GM19463 (cell line): ENCODE measurements around the gene DYSF.

ENCODE experiments used
- ATAC-seq: cut with Tn5 transposase; IDR thresholded peaks from one replicate; pipeline ENCODE4 v1.9.1; 2021; ENCODE audit warnings: mild to moderate bottlenecking, moderate library complexity; ENCODE audit not compliant: unreplicated experiment

Gene DYSF

DNA sequence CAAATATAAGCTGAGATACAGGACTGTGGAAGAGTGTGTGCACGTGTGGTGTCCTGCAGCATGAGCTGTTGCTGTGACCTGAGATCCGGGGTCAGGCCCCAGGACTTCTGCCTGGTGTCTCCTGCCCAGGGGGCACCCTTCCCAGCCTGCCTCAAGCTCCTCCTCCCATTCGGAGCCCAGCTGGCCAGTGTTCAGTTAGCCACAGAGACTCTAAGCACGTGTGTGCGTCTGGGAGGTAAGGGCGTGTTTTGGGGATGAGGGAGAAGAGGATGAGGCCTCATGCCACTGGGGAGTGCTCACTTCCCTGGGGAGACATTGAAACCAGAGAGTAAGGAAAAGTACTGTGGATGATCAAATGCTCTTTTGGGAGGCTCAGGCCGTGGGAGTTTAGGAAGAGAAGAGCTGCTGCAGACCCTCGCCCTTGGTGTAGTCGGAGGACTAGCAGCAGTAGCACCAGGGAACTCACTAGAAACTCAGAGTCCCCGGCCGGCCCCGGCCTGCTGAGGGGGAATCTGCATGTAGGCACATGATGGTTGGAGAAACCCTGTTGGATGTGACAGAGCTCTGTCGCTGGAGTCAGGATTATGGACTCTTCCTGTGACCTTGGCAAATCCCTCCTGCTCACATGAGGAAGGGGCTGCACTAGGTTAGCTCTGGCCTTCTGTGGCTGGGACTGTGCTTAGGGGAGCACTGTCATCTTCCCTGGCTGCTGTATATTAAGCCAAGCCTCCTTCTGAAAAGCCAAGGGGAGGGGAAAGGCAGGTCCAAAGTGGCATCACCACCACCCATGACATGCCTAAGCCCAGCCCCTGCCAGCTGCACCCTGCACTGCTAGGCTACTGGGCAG, 231.1 kb downstream of the DYSF start:
- no peak for ATAC-seq

DNA sequence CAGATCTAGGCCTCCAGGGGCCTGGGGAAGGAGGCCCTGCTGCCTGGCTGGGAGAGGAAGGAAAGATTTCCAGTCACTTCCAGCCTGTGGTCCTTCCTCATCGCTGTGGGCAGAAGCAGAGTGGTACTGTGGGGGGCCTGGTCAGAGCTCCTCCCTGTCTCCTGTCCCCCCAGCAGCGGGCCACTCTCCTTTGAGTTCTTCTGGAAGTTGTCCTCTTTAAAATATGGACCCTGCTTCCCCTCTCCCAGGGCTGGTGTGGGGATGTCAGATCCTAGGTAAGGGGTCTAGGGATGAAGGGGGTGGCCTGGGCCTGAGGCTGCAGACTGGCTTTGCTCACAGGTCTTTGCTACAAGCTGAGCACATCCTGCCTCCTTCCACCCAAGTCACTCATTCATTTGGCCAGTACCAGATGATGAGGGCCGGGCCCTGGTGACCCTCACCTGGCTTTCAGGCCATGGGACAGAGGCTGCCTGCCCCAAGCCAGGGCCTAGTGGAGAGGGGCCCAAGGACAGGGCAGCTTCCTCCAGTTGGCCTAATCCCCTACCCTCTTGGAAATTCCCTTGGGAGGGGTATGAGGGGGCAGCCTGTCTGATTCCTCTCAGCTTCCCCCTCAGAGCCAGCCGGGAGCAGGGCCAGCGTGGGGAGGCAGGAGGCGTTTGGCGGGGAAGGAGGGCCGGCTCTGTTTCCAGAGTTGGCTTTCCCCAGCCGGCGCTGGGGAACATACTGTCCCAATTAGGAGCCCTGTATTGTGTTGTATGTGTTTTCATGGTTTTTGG, 231.9 kb downstream of the DYSF start:
- ATAC-seq, result no peak

DNA sequence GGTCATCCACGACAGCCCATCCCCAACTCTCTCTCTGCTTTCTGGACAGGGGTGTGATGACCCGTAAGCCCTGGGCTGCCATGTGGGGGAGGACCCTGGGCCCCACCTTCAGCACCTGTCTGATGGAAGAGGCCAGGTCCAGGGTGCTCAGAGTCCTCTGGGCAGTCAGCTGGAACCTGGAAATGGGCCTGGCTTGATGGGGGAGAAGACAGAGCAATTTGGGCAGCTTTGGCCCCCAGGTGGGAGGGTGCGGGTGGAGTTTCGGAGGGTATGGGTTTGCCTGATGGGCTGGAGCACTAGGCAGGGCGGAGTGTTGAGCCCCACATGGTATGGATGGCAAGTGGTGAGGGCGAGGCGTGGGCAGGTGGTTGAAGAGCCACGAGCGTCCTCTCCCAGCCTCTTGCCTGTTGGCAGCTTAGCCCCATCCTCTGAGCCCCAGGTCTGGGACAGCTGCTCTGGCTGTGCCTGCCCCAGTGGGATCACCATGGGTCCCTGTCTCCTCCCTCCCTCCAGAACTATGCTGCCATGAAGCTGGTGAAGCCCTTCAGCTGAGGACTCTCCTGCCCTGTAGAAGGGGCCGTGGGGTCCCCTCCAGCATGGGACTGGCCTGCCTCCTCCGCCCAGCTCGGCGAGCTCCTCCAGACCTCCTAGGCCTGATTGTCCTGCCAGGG, 232.7 kb downstream of the DYSF start:
- ATAC-seq, result no peak

DNA sequence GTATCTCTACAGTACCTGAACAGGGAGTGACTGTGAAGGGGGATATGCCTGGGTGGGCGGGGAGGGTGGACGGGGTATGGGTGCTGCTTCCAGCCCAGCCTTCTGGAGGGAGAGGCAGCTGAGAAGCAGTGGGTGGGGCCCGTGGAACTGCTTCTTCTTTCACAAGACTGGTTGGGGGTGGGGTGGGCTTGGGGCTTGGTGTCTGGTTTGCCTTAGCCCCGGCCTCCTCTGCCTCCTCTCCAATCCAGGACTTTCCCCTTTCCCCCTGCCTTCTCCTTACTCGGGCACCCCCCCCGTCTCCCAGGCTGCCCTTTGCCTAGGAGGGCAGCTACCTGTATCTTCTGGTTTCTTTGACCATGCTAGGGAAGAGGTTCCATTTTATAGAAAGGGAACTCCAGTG, 233.4 kb downstream of the DYSF start:
- no peak for ATAC-seq

DNA sequence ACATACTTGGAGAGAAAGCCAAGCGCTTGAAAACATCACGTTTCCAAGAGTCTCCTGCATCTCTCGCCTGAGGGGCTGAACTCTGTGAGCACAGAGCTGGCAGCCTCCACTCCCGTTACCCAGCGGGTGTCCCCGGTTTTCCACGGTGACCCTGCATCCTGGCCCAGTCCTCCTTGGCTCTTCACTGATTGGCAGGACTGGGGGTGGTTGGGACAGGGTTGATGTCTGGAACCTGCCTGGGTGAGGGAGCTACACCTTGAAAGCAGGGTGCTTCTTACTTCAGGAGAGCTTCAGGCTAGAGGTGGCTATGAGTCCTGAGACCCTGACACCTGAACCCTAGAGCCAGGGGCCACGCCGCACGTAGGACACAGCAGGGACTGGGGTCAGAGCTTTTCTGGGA, 234.1 kb downstream of the DYSF start:
- no peak for ATAC-seq

DNA sequence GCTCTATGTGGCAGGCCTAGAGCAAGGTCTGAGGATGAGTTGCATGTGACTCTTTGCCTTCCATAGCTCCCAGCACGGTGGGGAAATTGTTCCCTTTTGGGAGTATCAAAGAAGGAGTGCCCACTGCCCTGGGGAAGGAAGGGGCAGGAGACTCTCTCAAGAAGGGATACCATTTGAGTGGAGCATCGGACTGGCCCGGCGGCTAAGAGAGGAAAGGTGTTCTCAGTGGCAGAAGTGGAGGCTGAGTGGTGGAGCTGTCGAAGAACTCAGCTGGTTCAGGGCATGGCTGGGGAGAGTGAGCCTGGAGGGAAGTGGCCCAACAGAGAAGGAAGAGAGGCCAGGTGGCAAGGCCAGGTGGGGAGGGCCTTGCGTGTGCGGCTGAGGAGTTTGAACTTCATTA, 235.2 kb downstream of the DYSF start:
- no peak for ATAC-seq

DNA sequence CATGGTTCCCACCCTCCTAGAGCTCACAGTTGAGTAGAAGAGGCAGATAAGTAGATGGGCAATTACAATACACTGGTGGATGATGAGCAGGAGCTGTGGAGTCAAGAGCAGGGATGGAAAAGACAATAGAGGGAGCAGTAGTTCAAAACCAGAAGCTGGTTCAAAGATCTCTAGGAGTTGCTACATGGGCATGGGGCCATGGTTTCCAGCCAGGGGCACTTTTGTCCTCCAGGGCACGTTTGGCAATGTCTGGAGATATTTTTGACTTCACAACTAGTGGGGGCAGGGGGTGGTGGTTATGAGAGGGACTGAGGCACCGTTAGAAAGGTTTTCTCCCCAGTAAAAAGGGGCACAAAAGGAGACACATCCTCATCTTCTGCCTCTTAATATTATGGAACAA, 236.0 kb downstream of the DYSF start:
- no peak for ATAC-seq

DNA sequence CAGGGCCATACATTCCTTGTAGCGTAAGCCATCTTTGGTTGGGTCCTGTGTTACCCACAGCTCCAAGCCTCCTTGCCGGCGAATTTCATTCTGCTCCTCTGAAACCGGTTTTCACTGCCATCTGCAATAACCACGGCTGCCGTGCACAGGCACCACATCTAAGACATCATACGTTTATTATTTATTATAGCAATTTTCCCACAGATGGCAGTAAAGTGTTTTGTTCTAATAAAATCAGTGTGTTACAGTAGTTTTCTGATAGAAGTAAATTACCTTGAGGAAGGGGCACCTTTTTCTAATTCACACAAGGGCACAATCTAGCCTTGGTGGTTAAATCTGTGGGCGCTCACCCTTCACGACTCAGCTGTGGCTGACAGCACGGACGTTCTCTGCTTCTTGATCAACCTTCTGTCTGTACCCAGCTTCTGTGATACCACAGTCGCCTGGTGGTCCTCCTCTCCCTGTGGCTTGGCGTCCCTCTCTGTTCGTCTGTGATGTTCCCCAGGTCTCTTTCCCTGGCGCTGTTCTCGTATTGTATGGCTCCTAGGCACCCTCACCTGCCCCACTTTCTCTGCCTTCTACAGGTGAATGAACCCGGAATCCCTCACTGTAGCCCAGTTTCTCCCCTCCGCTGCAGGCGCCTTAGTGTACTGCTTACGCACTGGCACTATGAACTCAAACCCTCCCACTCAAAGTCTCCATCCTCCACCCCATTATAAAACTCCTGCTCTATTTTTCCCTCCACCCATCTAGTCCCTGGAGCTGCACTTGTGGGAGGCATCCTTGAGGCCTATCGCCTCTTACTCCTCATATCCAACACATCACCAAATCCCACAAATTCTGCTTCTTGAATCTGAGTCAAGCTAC, 236.8 kb downstream of the DYSF start:
- ATAC-seq, result no peak

DNA sequence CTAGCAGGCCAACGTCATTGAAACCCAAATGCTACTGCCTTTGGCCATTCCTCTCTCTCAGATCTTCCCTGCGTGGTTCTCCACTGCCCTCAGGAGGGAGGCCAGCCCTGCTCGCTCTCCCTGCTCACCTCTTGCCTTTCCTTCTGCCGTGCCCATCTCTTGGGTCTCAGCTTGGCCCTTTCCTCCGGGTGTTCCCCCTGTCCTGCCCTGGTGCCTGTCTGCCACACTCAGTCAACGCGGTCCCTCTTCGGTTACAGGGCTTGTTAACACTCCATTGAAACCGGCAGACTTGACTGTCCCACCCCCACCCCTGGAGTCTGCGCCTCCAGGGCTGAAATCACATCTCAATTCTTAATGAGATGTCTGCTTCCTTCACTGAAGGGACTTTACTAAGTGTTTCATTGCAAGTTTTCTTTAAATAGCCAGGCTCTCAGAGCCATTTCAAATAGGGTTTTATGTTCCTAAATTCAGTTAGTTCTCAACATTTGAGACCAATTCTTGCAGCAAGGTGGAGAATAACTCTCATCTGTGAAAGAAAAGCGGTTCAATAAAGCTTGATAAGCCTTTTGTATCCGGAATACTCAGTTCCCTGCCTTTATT, 237.6 kb downstream of the DYSF start:
- ATAC-seq, result no peak

DNA sequence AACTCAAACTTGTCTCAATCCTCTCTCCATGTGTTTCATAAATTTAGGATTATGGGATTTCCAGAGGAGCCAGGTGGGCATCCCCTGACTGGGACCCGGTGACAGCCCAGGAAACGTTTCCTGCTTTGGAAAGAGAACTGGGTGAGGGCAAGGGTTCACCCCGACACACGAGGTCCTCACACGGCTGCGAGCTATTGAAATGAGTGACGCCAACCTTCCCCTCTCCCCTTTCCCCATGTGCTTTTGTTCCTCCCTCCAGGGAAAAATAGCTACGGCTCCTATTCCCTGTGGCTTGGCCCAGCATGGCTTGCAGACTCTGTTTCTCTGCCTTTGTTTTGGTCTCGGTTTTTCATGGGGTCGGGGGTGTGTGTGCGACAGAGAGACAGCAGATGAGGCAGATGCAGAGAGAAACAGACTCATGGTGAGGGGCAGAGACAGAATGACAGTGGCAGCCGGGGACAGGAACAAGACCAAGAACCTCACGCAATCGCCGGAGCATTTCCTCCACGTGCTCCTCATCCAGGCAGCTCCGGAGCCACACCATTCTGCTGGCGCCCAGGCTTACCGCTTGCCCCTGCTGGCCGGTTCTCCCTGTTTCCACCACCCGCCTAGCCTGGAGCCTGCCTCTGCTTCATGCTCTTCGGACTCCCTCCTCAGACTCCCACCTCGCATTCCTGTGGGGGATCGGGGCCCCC, 238.5 kb downstream of the DYSF start:
- no peak for ATAC-seq

DNA sequence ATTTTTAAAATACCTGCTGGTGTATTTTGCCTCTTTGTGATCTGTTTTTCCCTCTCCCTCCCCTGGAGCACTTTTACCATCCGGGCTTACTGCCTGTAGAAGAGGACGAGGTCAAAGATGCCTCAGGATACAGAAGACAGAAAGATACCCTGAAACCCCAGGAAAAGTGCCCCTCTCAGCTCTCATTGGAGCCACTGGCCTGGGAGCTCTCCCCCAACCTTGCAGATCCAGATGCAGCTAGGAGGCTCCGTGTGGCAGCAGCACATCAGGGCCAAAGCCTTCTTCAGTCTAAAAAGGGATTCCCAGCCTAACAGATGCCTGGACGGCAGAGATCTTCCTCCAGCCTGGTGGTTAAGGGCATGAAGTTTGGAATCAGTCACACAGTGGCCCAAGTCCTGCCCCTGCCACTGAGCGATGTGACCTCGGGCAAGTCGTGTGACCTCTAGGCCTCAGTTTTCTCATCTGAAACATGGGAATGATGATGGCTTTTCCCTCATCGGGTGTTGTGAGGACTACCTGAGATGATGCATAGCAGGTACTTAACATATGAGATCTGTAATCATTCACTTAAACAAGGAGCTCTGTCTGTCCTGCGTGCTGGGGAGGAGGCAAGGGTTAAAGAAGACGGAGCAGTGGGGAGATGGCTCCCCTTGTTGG, 239.4 kb downstream of the DYSF start:
- no peak for ATAC-seq

DNA sequence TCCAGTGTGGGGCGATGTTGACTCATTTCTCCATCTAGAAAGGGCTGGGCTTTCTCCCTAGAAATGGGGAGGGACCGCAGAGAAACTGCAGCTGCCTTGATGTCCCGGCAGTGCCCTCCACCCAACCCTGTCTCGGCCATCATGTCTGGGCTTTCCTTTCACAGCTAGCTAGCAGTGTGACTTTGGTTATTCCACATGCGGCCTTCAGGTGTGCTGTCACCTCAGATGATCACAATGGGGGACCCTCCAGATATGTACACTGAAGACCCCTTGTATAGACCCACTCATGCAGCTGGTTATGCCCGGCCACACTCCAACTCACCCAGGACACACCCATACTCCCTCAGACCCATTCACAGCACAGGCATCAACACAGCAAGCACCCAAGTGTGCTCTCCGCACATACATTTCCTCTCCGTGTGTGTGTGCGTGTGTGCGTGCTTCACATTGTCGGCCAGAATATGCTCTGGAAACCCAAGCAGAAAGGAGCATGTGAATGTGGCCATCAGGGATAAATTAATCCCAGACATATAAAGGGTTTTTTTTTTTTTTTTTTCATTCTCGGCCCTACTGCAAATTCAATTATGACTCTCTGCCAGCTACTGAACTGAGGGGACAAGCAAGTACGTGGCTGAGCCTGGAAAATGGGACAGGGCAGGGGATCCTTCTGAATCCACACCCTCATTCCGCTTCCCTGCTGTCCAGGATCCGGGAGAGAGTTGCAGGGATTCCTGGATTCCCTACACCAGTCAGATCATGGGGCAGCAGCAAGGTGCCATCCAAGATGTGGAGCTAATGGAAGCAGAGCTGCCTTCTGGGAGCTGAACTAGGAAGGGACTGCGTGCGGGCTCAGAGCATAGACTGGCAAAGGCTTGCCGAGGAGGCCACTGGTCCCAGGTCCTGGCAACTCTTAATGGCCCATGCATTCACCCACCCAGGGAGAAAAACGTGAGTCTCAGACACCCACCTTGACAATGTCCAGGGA, 240.2 kb downstream of the DYSF start:
- no peak for ATAC-seq

DNA sequence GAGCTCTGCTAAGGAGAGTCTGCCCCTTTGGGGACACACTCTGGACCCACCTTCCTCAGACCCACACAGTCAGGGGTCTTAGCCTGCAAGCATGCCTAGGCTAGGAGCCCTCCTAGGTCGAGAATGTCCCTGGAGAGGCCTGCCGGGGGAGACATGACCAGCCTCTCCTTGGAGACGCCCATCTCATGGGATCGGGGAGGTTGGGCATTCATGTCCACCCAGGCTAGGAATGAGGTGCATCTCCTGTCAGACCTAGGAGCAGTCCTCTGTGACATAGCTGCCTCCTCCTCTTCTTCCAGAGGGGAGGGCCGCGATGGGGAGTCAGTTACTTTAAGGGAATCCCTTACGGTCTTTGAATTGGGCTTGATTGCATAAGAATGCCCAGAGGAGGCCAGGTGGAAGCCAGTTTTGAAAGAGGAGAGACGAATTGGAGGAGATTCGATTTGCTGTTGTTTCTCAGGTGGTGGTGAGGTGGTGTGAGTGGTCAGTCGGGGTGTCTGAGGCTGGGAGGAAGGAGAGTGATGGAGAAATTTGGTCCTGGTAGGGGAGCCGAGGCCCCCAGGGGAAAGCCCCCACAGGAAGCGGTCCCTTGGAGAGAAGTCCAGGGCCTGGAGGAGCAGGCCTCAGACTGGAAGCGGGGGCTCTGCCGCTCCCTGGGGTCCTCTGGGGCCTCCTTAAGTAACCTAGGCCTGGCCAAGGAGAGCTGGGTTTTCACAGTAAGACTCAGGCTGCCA, 241.3 kb downstream of the DYSF start:
- ATAC-seq, result no peak

DNA sequence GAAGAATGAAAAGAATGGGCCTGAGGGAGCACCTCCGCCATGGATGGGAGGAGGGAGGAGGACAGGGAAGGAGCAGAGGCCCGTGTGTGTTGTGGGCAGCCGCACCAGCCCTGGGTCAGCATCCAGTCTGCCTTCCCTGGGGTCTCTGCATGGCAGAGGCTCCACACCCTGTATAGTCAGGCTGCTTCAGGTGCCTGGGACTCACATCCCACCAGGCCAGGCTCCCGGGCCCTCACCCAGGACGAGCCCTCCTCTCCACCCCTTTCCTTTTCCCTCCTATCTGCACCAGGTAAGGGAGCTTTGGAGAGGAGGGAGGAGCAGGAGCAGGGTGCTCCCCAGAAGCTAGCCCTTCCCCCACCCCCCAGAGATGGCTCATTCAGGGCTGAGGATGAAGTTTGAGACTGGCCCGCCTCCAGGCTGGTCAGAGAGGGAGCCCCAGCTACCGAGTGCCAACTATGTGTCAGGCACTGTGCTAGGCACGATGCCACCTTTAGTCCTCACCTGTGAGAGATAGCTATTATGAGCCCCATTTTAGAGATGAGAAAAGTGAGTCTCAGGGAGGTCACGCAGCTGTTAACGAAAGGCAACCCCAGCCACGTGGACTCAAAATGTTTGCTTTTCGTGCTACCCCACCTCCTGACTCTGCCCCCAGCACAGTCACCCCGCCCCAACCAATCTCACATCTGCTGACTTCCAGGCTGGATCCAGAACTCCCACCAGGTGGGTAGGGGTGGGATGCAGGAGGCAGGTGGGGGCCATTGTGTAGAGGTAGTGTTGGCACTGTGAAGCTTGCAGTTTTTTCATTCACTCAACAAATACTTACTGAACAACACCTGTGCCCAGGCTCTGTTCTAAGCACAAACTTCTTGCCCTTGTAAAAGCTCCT, 242.1 kb downstream of the DYSF start:
- no peak for ATAC-seq

DNA sequence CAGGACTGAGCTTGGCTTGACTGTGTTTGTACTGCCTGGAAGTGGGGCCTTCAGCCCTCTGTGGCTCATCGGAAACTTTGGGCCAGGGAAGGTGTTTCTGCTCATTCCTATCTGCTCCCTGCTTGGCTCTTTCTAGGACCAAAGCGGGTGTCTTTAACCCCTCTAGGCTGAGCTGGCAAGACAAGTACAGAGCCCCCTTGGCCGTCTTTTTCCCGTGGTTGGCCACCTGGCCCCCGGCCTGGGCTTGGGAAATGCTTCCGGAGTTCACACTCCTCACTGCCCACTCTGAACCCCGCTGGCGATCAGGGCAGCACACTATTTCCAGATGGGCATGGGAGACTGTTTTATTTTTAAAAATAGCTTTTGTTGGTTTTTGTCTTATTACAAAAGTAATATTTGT, 243.0 kb downstream of the DYSF start:
- ATAC-seq, result no peak
